ENCODE data around the gene CORT.
"Not testable (repeated sequence)": the region's sequence is repeated elsewhere in the genome, so short reads cannot be mapped to it uniquely, and the experiment has no call there.

CORT gene

DNA sequence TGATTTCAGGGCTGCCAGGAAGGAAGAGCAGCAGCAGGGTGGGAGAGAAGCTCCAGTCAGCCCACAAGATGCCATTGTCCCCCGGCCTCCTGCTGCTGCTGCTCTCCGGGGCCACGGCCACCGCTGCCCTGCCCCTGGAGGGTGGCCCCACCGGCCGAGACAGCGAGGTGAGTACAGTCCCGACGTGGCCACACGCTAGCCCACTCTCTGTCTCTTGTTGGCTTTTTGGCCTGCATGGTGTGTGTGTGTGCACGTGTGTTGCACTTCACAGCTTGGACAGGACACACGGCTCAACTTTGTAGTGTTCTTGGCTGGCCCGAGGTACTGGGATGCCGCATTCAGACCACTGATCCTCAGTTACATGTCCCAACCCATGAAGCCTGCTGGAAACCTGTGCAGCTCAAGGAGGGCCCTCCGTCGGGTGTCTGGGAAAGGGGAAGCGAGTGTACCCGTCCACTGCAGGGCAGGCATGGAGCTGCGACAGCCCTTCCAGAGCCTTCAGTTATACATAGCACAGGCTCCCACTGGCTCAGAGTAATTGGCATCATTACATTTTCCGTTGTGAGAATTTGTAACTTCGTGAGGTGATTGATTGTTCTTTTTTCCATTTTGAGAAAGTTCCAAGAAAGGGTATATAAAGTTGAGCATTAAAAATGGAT is 454 bp downstream of the CORT start:
- no peak for DNase-seq (ENCODE audit: low read depth, low spot score)
- no peak overlapping the region for H3K4me3 ChIP-seq (ENCODE audit: low read depth, low read length)
- TF ChIP-seq, protein P1, sequence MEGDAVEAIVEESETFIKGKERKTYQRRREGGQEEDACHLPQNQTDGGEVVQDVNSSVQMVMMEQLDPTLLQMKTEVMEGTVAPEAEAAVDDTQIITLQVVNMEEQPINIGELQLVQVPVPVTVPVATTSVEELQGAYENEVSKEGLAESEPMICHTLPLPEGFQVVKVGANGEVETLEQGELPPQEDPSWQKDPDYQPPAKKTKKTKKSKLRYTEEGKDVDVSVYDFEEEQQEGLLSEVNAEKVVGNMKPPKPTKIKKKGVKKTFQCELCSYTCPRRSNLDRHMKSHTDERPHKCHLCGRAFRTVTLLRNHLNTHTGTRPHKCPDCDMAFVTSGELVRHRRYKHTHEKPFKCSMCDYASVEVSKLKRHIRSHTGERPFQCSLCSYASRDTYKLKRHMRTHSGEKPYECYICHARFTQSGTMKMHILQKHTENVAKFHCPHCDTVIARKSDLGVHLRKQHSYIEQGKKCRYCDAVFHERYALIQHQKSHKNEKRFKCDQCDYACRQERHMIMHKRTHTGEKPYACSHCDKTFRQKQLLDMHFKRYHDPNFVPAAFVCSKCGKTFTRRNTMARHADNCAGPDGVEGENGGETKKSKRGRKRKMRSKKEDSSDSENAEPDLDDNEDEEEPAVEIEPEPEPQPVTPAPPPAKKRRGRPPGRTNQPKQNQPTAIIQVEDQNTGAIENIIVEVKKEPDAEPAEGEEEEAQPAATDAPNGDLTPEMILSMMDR (IDR thresholded peaks at IDR 0.05; ENCODE audit: low read depth, low read length): no peak
- in situ Hi-C loops (cut with HindIII; ENCODE audit: low sequenced_read_pairs): no loop called here

DNA sequence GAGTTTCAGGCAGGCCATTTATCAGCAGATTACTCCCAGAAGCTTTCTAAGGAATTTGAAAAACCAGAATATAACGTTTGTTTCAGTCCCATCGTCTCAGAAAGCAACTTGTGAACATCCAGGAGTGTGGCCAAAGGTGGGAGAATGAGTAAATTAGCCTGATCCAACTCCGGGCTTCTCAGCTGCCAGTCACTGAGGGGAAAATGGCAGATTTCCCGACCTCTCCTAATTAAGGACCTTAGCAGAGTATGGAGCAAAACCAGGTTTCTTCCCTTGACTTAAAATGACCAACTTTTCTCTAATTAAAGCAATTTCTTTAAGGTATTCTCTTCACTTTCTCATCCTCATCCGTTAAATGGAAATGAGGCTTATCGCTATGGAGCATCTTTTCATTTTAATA is 1.0 kb downstream of the CORT start:
- DNase-seq (ENCODE audit: low read depth, low spot score): no peak
- H3K4me3 ChIP-seq (ENCODE audit: low read depth, low read length): no peak overlapping the region
- in situ Hi-C loops (cut with HindIII; ENCODE audit: low sequenced_read_pairs): no loop called here
- TF ChIP-seq, protein P1 (IDR thresholded peaks at IDR 0.05; ENCODE audit: low read depth, low read length): no peak

DNA sequence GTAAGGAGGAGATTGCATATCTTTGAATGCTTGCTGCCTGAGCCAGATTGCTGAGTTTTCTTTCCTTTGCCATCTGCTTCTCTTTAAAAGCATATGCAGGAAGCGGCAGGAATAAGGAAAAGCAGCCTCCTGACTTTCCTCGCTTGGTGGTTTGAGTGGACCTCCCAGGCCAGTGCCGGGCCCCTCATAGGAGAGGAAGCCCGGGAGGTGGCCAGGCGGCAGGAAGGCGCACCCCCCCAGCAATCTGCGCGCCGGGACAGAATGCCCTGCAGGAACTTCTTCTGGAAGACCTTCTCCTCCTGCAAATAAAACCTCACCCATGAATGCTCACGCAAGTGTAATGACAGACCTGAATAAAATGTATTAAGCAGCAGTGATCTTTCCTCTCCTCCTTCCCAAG is 1.5 kb downstream of the CORT start:
- peak; percentile 11 for DNase-seq (ENCODE audit: low read depth, low spot score)
- TF ChIP-seq, protein P1 (IDR thresholded peaks at IDR 0.05; ENCODE audit: low read depth, low read length): no peak
- H3K4me3 ChIP-seq (ENCODE audit: low read depth, low read length): no peak overlapping the region
- in situ Hi-C loops (cut with HindIII; ENCODE audit: low sequenced_read_pairs): no loop called here

DNA sequence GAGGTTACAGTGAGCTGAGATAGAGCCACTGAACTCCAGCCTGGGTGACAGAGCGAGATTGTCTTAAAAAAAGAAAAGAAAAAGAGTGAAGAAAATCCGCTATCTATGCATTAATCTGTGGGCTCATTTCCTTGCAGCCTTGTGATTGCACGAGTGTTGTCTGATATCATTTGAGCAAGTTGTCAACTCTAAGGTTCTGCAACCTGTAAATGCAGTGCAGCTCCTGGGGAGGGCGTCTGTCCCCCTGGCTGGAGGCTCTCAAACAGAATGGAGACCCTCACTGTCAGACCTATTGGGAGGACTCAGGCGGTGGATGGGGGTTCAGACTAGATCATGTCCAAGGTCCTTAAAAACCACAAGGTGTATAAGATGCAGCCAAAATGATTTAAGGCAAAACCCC is 6.2 kb downstream of the CORT start:
- in situ Hi-C loops (cut with HindIII; ENCODE audit: low sequenced_read_pairs): no loop called here

DNA sequence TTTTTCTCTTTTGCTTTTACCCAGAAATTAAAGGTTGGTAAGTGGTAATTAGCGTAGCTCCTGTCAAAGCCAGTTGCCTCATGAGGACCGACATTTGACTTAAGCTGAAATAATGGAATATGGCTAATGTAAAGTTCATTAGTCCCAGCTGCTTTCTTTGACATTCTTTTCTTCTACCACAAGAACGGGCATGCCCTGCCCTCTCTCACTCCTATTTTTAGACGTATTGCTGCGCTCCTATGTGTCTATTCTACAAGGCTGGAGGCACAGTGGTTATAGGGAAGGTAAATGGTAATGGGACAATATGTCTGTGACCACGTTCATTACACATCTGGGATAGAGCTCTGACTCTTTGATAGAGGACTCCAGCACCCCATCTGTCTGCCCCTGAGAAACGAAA is 6.8 kb downstream of the CORT start:
- DNase-seq (ENCODE audit: low read depth, low spot score): no peak
- H3K4me3 ChIP-seq (ENCODE audit: low read depth, low read length): no peak overlapping the region
- TF ChIP-seq, protein P1 (IDR thresholded peaks at IDR 0.05; ENCODE audit: low read depth, low read length): no peak
- in situ Hi-C loops (cut with HindIII; ENCODE audit: low sequenced_read_pairs): no loop called here

More for the DNA sequence above, 6.2 kb downstream of the CORT start:
- DNase-seq (ENCODE audit: low read depth, low spot score): no peak
- no peak overlapping the region for H3K4me3 ChIP-seq (ENCODE audit: low read depth, low read length)
- TF ChIP-seq, protein P1 (IDR thresholded peaks at IDR 0.05; ENCODE audit: low read depth, low read length): no peak

DNA sequence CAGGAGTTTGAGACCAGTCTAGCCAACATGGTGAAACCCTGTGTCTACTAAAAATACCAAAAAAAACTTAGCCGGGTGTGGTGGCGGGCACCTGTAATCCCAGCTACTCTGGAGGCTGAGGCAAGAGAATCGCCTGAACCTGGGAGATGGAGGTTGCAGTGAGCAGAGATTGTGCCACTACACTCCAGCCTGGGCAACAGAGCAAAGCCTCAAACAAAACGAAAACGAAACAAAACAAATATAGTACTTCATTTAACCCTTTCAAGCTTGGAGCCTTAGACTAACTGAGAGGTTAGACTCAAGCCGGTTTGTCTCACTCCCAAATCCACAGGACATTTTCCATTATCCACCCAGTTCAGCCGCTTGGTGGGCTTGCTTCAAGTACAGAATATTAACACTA is 7.6 kb downstream of the CORT start:
- in situ Hi-C loops (cut with HindIII; ENCODE audit: low sequenced_read_pairs); DNase-seq (ENCODE audit: low read depth, low spot score); H3K4me3 ChIP-seq (ENCODE audit: low read depth, low read length): not testable (repeated sequence)

DNA sequence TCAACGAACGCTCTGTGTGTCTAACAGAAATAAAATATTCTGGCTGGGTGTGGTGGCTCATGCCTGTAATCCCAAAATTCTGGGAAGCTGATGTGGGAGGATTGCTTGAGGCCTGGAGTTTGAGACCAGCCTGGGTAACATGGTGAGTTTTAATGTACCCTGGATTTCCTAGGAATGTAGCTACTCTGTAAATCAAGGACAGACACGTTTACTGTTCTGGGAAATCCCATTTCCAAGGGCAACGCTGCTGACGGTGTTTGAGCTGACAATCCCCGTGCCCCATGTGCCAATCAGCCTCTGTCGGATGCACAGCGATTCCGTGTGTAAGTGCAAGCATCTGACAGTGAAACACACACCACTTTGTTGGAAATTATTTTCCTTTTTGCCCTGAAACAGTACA is 8.0 kb downstream of the CORT start:
- in situ Hi-C loops (cut with HindIII; ENCODE audit: low sequenced_read_pairs): no loop called here
- TF ChIP-seq, protein P1 (IDR thresholded peaks at IDR 0.05; ENCODE audit: low read depth, low read length): no peak
- no peak for DNase-seq (ENCODE audit: low read depth, low spot score)
- no peak overlapping the region for H3K4me3 ChIP-seq (ENCODE audit: low read depth, low read length)

Measured in astrocyte of the spinal cord (primary cell).